ENCODE data around the gene SPIRE1.

DNA sequence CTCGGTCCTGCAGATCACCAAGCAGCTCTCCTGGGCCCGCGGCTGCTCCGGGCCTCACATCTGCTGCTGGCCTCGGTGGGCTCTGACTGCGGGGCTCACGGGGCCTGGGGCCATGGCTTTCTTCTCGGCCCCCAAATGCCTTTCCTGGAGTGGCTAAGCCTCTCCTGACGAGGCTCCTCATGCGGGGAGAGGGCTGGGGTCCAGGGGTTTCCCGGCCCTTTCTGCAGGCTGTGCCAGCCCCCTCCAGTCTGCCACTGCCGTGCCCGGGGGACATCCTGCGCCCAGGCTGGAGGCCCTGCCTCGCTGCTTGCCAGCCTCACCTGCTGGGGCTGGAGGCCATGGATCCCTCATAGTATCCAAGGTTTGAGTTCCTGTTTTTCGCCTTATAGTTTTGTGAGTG, 226.3 kb downstream of the SPIRE1 start:
- TF ChIP-seq, protein P1, sequence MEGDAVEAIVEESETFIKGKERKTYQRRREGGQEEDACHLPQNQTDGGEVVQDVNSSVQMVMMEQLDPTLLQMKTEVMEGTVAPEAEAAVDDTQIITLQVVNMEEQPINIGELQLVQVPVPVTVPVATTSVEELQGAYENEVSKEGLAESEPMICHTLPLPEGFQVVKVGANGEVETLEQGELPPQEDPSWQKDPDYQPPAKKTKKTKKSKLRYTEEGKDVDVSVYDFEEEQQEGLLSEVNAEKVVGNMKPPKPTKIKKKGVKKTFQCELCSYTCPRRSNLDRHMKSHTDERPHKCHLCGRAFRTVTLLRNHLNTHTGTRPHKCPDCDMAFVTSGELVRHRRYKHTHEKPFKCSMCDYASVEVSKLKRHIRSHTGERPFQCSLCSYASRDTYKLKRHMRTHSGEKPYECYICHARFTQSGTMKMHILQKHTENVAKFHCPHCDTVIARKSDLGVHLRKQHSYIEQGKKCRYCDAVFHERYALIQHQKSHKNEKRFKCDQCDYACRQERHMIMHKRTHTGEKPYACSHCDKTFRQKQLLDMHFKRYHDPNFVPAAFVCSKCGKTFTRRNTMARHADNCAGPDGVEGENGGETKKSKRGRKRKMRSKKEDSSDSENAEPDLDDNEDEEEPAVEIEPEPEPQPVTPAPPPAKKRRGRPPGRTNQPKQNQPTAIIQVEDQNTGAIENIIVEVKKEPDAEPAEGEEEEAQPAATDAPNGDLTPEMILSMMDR (IDR thresholded peaks at IDR 0.05; ENCODE audit: borderline replicate concordance, extremely low read depth, low read length, poor library complexity, severe bottlenecking), result no peak
- TF ChIP-seq EZH2 (IDR thresholded peaks at IDR 0.05; ENCODE audit: borderline replicate concordance, low read depth, low read length, severe bottlenecking), result no peak
